GM12891 (cell line): ENCODE data around the gene DNAH3.

Experiments used
- POLR2A ChIP-seq: IDR thresholded peaks from 2 replicates; pipeline ENCODE4 v1.6.1; 2011; ENCODE audit warnings: low read depth, low read length, control low read depth
- POLR2AphosphoS5 ChIP-seq: IDR thresholded peaks from 2 replicates; pipeline ENCODE4 v1.6.1; 2011; ENCODE audit warnings: low read depth, low read length, control low read depth
- POU2F2 ChIP-seq: IDR thresholded peaks from 2 replicates; pipeline ENCODE4 v1.6.1; 2011; ENCODE audit warnings: low read depth, mild to moderate bottlenecking, control low read depth, low read length, moderate library complexity

- TF ChIP-seq POLR2A = no peak
- no peak for TF ChIP-seq POU2F2
- TF ChIP-seq POLR2AphosphoS5 = no peak
Observed at GRCh38 chr16:21033704-21034103, 116.9 kb downstream of the DNAH3 start.
